LNCAP (cell line): ENCODE data around the gene TOGARAM2.

Experiments used
- TF ChIP-seq, protein P1 (sequence below): fragments of 450-650 bp; IDR thresholded peaks from 2 replicates; pipeline ENCODE4 v1.5.1; 2017; ENCODE audit warnings: mild to moderate bottlenecking

TOGARAM2 gene

DNA sequence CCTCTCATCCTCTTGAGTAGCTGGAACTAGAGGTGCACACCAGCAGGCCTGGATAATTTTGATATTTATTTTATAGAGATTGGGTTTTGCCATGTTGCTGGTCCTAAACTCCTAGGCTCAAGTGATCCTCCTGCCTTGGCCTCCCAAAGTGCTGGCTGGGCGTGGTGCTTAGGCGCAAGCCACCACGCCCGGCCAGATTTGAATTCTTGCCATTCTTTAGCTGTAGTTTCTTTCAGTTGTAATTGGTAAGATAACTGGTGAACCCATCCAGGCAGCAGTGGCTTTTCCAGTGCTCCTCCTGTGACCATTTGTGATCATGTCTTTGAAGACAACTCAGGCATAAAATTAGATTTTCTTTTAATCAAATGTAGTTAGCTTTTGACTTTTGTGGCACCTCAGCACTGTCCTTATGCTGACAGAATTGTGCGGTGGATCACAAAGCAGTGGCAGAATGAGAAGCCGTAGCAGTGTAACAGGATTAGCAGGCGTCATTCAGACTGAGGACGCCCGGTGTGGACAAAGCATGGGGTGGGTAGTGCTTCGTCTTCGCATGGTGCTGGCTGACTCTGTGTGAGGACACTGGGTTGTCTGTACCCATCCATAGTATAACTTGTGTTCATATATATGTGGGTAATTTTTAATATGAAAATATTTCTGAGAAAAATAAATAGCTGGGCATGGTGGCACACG is 30.0 kb upstream of the TOGARAM2 start:
- TF ChIP-seq, protein P1, sequence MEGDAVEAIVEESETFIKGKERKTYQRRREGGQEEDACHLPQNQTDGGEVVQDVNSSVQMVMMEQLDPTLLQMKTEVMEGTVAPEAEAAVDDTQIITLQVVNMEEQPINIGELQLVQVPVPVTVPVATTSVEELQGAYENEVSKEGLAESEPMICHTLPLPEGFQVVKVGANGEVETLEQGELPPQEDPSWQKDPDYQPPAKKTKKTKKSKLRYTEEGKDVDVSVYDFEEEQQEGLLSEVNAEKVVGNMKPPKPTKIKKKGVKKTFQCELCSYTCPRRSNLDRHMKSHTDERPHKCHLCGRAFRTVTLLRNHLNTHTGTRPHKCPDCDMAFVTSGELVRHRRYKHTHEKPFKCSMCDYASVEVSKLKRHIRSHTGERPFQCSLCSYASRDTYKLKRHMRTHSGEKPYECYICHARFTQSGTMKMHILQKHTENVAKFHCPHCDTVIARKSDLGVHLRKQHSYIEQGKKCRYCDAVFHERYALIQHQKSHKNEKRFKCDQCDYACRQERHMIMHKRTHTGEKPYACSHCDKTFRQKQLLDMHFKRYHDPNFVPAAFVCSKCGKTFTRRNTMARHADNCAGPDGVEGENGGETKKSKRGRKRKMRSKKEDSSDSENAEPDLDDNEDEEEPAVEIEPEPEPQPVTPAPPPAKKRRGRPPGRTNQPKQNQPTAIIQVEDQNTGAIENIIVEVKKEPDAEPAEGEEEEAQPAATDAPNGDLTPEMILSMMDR: no peak

DNA sequence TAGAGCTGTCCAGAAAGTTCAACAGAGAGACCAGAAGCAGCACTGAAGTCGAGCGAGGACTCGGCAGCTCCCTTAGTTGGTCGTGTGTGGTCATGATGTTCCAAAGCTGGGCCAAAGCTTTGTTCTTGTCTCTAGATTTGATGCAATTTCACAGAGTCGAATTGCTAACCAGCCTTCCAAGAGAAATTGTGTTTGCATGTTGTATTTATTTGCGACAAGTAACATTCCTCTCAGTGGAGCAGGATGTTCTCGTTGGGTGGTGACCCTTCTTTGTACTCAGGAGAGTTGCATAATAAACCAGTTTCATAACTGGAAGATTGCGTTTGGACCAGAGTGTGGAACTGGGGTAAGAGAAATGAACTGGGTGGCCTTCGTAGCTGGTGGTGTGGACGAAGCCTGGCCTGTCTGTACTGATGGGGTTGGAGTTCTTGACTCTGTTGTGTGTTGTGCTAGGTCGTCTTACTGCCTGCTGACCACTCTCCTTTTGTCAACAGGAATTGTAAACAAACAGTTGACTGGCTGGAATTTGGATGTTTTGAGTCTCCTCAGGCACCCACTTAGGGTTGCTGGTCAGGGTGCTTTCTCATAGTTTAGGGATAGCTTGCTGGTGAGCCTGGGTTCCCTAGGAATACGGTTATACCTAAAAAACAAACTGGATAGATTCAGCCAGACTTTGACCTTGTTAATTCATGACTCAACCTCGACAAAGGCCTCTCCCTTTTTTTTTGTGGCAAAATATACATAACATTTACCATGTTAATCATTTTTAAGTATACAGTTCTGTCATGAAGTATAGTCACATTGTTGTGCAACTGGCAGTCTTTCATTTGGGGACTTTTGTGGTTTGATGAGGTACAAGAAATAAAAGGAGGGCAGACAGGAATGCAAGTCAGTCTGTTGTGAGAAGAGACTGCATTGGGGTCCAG is 28.9 kb upstream of the TOGARAM2 start:
- TF ChIP-seq, protein P1: no peak

DNA sequence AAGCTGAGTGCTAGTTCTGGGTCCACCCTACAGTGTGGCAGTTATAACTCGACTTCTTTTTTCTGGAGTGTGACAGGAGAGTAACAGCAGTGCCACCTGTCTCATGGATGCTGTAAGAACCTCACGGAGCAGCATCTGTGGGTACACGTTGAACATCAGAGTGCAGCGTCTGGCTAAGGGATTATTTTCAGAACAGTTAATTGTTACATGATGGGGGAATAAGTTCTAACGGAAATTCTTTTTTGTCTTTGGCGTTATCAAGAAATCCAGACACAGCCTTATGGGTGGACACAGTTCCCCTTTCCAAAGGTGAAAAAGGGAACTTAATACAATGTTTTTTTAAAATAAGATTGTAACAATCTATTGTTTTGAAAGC is 28.3 kb upstream of the TOGARAM2 start:
- TF ChIP-seq, protein P1: no peak

DNA sequence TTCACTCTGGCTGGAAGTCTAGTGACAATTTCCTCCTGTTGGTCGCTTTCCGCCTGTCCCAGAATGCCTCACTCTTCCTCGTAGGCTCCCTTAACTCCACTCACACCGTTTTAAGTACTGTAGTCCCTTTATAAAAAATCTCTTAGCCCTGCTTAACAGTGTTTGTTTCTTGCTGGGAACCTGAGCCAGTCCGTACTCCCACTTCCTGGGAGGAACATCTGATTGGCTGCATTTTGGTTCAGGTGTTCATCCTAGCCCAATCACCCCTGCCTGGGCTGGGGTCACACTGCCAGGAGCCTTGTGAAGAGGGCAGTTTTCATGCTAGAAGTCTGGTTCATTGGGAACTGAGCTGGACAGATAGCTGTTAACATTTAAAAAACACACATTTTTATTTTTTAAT is 25.6 kb upstream of the TOGARAM2 start:
- TF ChIP-seq, protein P1: no peak

DNA sequence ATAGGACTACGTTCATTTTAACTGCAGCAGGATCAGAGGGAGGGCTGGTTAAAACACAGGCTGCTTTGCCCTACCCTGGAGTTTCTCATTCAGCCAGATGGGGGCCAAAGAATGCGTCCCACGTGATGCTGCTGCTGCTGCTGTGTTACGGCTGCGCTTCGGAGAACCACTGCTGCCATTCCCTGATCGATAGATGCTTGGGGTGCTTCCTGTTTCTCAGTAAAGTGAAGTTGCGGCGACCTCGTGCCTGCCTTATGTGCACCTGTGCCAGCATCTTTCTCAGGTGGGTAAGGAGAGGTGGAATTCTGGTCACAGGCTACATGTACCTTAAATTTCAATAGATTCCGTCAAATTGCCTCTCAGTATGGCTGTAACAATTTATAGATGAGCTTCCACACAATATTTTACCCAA is 24.7 kb upstream of the TOGARAM2 start:
- TF ChIP-seq, protein P1: no peak

DNA sequence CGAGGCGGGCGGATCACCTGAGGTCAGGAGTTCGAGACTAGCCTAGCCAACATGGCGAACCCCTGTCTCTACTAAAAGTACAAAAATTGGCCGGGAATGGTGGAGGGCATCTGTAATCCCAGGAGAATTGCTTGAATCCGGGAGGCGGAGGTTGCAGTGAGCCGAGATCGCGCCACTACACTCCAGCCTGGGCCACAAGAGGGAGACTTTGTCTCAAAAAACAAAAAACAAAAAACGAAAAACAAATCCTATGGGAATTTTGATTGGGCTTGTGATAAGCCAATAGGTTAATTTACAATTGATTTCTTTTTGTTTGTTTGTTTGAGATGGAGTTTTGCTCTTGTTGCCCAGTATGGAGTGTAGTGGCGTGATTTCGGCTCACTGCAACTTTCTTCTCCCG is 24.2 kb upstream of the TOGARAM2 start:
- TF ChIP-seq, protein P1: peak; percentile 26; the same call in 1 of the 2 replicates

DNA sequence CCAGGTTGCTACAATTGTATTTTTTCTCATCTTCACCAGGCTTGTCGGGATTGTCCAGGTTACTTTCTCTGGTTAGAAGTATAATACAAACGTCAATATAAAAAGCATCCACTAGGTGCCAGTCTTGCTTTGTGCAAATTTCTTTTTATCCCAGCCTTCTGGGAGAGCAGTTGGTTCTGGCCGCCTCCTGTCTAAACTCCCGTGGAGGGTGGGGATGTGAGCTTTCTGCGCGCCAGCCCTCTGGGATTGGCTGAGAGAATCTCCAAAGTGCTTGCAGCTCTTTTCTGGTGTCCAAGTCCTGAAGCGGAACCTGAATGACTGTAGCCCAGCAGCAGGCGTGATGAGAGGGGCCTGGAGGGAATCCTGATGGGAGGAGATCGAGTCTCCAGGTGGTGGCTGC is 22.4 kb upstream of the TOGARAM2 start:
- TF ChIP-seq, protein P1: peak; percentile 53
